ENCODE measurements around the gene PRDM16.

PRDM16 gene

GRCh38 chr1:3465935-3466321 is 396.9 kb downstream of the PRDM16 start:
- no peak for TF ChIP-seq EZH2 (IDR thresholded peaks at IDR 0.05; ENCODE audit: borderline replicate concordance, low read depth, low read length, severe bottlenecking)
- TF ChIP-seq CTCF (IDR thresholded peaks at IDR 0.05; ENCODE audit: borderline replicate concordance, extremely low read depth, low read length, poor library complexity, severe bottlenecking) = no peak
- ATAC-seq (ENCODE audit: insufficient read depth, low read depth) = peak; percentile 67
- no peak overlapping the region for H3K9ac ChIP-seq (ENCODE audit: low read depth, low read length)
- H3K36me3 ChIP-seq (ENCODE audit: insufficient read depth, low read length) = no peaks in the 10 kb centered on the region
- H4K20me1 ChIP-seq (ENCODE audit: insufficient read depth, low read length) = peaks cover 5% of the 10 kb centered on the region
- no peak overlapping the region for H3K4me2 ChIP-seq (ENCODE audit: insufficient read depth, low read length)
- H2AFZ ChIP-seq (ENCODE audit: low read depth, low read length) = no peak overlapping the region
- peak; percentile 35 for DNase-seq
- no peak overlapping the region for H3K27ac ChIP-seq (ENCODE audit: low read length)
- peaks cover 6% of the 10 kb centered on the region for H3K27me3 ChIP-seq (ENCODE audit: insufficient read depth, low read length, poor library complexity)
- H3K4me3 ChIP-seq (ENCODE audit: low read depth in 1 of 2, low read length in 2 of 2) = no peak overlapping the region
- H3K4me1 ChIP-seq (ENCODE audit: insufficient read depth, low read length) = no peaks in the 10 kb centered on the region
- H3K79me2 ChIP-seq (ENCODE audit: insufficient read depth, low read length) = no peaks in the 10 kb centered on the region
- H3K9me3 ChIP-seq (ENCODE audit: insufficient read depth, low read length, severe bottlenecking) = no peaks in the 10 kb centered on the region

GRCh38 chr1:3466366-3467075 is 397.5 kb downstream of the PRDM16 start:
- TF ChIP-seq EZH2 (IDR thresholded peaks at IDR 0.05; ENCODE audit: borderline replicate concordance, low read depth, low read length, severe bottlenecking) = no peak
- TF ChIP-seq CTCF (IDR thresholded peaks at IDR 0.05; ENCODE audit: borderline replicate concordance, extremely low read depth, low read length, poor library complexity, severe bottlenecking) = no peak
- H3K36me3 ChIP-seq (ENCODE audit: insufficient read depth, low read length) = no peaks in the 10 kb centered on the region
- no peak overlapping the region for H3K4me3 ChIP-seq (ENCODE audit: low read depth in 1 of 2, low read length in 2 of 2)
- peaks cover 6% of the 10 kb centered on the region for H3K27me3 ChIP-seq (ENCODE audit: insufficient read depth, low read length, poor library complexity)
- ATAC-seq (ENCODE audit: insufficient read depth, low read depth) = no peak
- H3K9ac ChIP-seq (ENCODE audit: low read depth, low read length) = no peak overlapping the region
- H3K27ac ChIP-seq (ENCODE audit: low read length) = no peak overlapping the region
- H3K79me2 ChIP-seq (ENCODE audit: insufficient read depth, low read length) = no peaks in the 10 kb centered on the region
- H3K4me1 ChIP-seq (ENCODE audit: insufficient read depth, low read length) = no peaks in the 10 kb centered on the region
- no peak overlapping the region for H2AFZ ChIP-seq (ENCODE audit: low read depth, low read length)
- H3K9me3 ChIP-seq (ENCODE audit: insufficient read depth, low read length, severe bottlenecking) = no peaks in the 10 kb centered on the region
- no peak for DNase-seq
- peaks cover 5% of the 10 kb centered on the region for H4K20me1 ChIP-seq (ENCODE audit: insufficient read depth, low read length)
- H3K4me2 ChIP-seq (ENCODE audit: insufficient read depth, low read length) = no peak overlapping the region

GRCh38 chr1:3467096-3468036 is 398.4 kb downstream of the PRDM16 start:
- Histone ChIP-seq H3K9me3 (ENCODE audit: insufficient read depth, low read length, severe bottlenecking) (no peaks in the 10 kb centered on the region), H3K4me3 (ENCODE audit: low read depth in 1 of 2, low read length in 2 of 2) (no peak overlapping the region), H3K9ac (ENCODE audit: low read depth, low read length) (no peak overlapping the region), H2AFZ (ENCODE audit: low read depth, low read length) (no peak overlapping the region), H3K79me2 (ENCODE audit: insufficient read depth, low read length) (no peaks in the 10 kb centered on the region), H3K27me3 (ENCODE audit: insufficient read depth, low read length, poor library complexity) (peaks cover 6% of the 10 kb centered on the region), H3K36me3 (ENCODE audit: insufficient read depth, low read length) (no peaks in the 10 kb centered on the region), H3K4me2 (ENCODE audit: insufficient read depth, low read length) (no peak overlapping the region), H3K4me1 (ENCODE audit: insufficient read depth, low read length) (no peaks in the 10 kb centered on the region), H3K27ac (ENCODE audit: low read length) (no peak overlapping the region), H4K20me1 (ENCODE audit: insufficient read depth, low read length) (peaks cover 5% of the 10 kb centered on the region)
- no peak for ATAC-seq (ENCODE audit: insufficient read depth, low read depth)
- no peak for TF ChIP-seq CTCF (IDR thresholded peaks at IDR 0.05; ENCODE audit: borderline replicate concordance, extremely low read depth, low read length, poor library complexity, severe bottlenecking)
- no peak for TF ChIP-seq EZH2 (IDR thresholded peaks at IDR 0.05; ENCODE audit: borderline replicate concordance, low read depth, low read length, severe bottlenecking)
- no peak for DNase-seq
